ENCODE data around the gene ONECUT3. TPM values are rescaled to one million over a fixed set of nuclear protein-coding genes. Genes with fewer than 3 reads are reported as not detected.

ONECUT3 gene
- total RNA-seq, 1 donor from 2014 or later: not detected

GRCh38 chr19:1811942-1812425, 58.7 kb downstream of the ONECUT3 start, which contains the start of gene ATP8B3:
ATP8B3 (minus strand) TSS chr19:1812276; CDS start chr19:1811736, 540 bp downstream.
- H3K27me3 ChIP-seq (ENCODE audit: control insufficient read depth, insufficient read depth, low read length): peaks cover 2% of the 10 kb centered on the region
- H3K36me3 ChIP-seq (ENCODE audit: control insufficient read depth, insufficient read depth, low read length): no peaks in the 10 kb centered on the region
- TF ChIP-seq CTCF (IDR thresholded peaks at IDR 0.05; ENCODE audit: insufficient read depth, low read length, poor library complexity, severe bottlenecking): peak; percentile 22
- no peak for DNase-seq (ENCODE audit: low read depth)
- H3K4me3 ChIP-seq (ENCODE audit: low read depth, low read length): peak within 1 kb of the TSS; percentile 53

- Histone ChIP-seq H3K27me3 (ENCODE audit: control insufficient read depth, insufficient read depth, low read length) (no peaks in the 10 kb centered on the region), H3K4me3 (ENCODE audit: low read depth, low read length) (peak overlapping the region; percentile 49), H3K36me3 (ENCODE audit: control insufficient read depth, insufficient read depth, low read length) (no peaks in the 10 kb centered on the region)
- peak; percentile 83 for DNase-seq (ENCODE audit: low read depth)
- TF ChIP-seq CTCF (IDR thresholded peaks at IDR 0.05; ENCODE audit: insufficient read depth, low read length, poor library complexity, severe bottlenecking): peak; percentile 81
Observed at GRCh38 chr19:1812426-1813191, 59.3 kb downstream of the ONECUT3 start.

- Histone ChIP-seq H3K27me3 (ENCODE audit: control insufficient read depth, insufficient read depth, low read length) (no peaks in the 10 kb centered on the region), H3K36me3 (ENCODE audit: control insufficient read depth, insufficient read depth, low read length) (peaks cover under 1% of the 10 kb centered on the region)
- no peak for TF ChIP-seq CTCF (IDR thresholded peaks at IDR 0.05; ENCODE audit: insufficient read depth, low read length, poor library complexity, severe bottlenecking)
Observed at GRCh38 chr19:1813192-1814182, 60.2 kb downstream of the ONECUT3 start.

GRCh38 chr19:1814391-1814790, 61.1 kb downstream of the ONECUT3 start:
- H3K36me3 ChIP-seq (ENCODE audit: control insufficient read depth, insufficient read depth, low read length): peaks cover 2% of the 10 kb centered on the region
- no peak for TF ChIP-seq CTCF (IDR thresholded peaks at IDR 0.05; ENCODE audit: insufficient read depth, low read length, poor library complexity, severe bottlenecking)
- no peak for DNase-seq (ENCODE audit: low read depth)
- no peaks in the 10 kb centered on the region for H3K27me3 ChIP-seq (ENCODE audit: control insufficient read depth, insufficient read depth, low read length)
- no peak overlapping the region for H3K4me3 ChIP-seq (ENCODE audit: low read depth, low read length)

More at GRCh38 chr19:1813192-1814182, 60.2 kb downstream of the ONECUT3 start:
- DNase-seq (ENCODE audit: low read depth): no peak
- H3K4me3 ChIP-seq (ENCODE audit: low read depth, low read length): peak overlapping the region; percentile 49

GRCh38 chr19:1814833-1815604, 61.7 kb downstream of the ONECUT3 start:
- peaks cover 2% of the 10 kb centered on the region for H3K36me3 ChIP-seq (ENCODE audit: control insufficient read depth, insufficient read depth, low read length)

More at GRCh38 chr19:1814833-1815604, 61.7 kb downstream of the ONECUT3 start:
- TF ChIP-seq CTCF (IDR thresholded peaks at IDR 0.05; ENCODE audit: insufficient read depth, low read length, poor library complexity, severe bottlenecking): no peak
- no peaks in the 10 kb centered on the region for H3K27me3 ChIP-seq (ENCODE audit: control insufficient read depth, insufficient read depth, low read length)
- no peak overlapping the region for H3K4me3 ChIP-seq (ENCODE audit: low read depth, low read length)
- DNase-seq (ENCODE audit: low read depth): no peak
